Kidney (tissue), 14 donors: ENCODE data around the gene GPX2. TPM values are rescaled to one million over a fixed set of nuclear protein-coding genes. Genes with fewer than 3 reads are reported as not detected.

ENCODE experiments used
- DNase-seq, 5 donors: peaks; one replicate each; pipeline ENCODE4 v3.0.0-alpha.2; 2013 to 2020
- FAIRE-seq: peaks from 2 replicates; lab custom pipeline; 2012; peaks lifted over from hg19 to GRCh38; lab: Jason Lieb, UNC
- H3K27ac ChIP-seq, 2 donors: one replicate each; pipeline ENCODE4 v1.7.0; 2013; ENCODE audit warnings: low read depth in 2 of 2, low read length in 2 of 2, inconsistent platforms in 1 of 2
- H3K27me3 ChIP-seq: one replicate; pipeline ENCODE4 v1.7.1; 2013; ENCODE audit warnings: low read length, inconsistent platforms; ENCODE audit not compliant: control insufficient read depth, insufficient read depth
- H3K36me3 ChIP-seq, 3 donors: one replicate each; pipeline versions ENCODE4 v1.7.0 to v1.7.1; 2013; ENCODE audit warnings: low read length in 3 of 3, control low read depth in 1 of 3, inconsistent platforms in 1 of 3; ENCODE audit not compliant: insufficient read depth in 3 of 3, control insufficient read depth in 2 of 3
- H3K4me1 ChIP-seq, 3 donors: one replicate each; pipeline versions ENCODE4 v1.7.0 to v1.7.1; 2013; ENCODE audit warnings: low read length in 3 of 3, inconsistent platforms in 1 of 3, low read depth in 1 of 3; ENCODE audit not compliant: control insufficient read depth in 2 of 3, insufficient read depth in 2 of 3
- H3K4me3 ChIP-seq, 3 donors: one replicate each; pipeline versions ENCODE4 v1.7.0 to v1.8.1; 2013; ENCODE audit warnings: low read length in 3 of 3, control low read depth in 1 of 3, inconsistent platforms in 1 of 3
- H3K9ac ChIP-seq, 3 donors: one replicate each; pipeline versions ENCODE4 v1.7.0 to v1.7.1; 2013; ENCODE audit warnings: low read length in 3 of 3, control low read depth in 1 of 3, inconsistent platforms in 1 of 3
- H3K9me3 ChIP-seq, 3 donors: one replicate each; pipeline versions ENCODE4 v1.7.0 to v1.7.1; 2013; ENCODE audit warnings: low read length in 3 of 3, control low read depth in 1 of 3, inconsistent platforms in 1 of 3; ENCODE audit not compliant: control insufficient read depth in 2 of 3, insufficient read depth in 1 of 3
- intact Hi-C: fragments of 100-400 bp; cut with DNase I; formaldehyde crosslinking; loops from one replicate; pipeline ENCODE4 v1.11.1; 2022
- polyA plus RNA-seq: library from polyadenylated mRNA; stranded (reverse); fragments of 350-450 nt; fragmentation: Illumina TruSeq; extraction: RNeasy Lipid Tissue Mini Kit (QIAGEN cat#74804); gene quantifications from one replicate; pipeline ENCODE4 v1.2.3, GENCODE V29; 2014; ENCODE audit warnings: low read depth, low replicate concordance; ENCODE audit not compliant: insufficient read depth
- total RNA-seq: library from RNA; stranded (reverse); fragmentation: NEBNext Ultra II Directional; extraction: Animal tissue kit (Norgen Biotek cat#: 25700); gene quantifications from one replicate; pipeline ENCODE4 v1.2.1, GENCODE V29; 2021
- TF ChIP-seq, protein P1 (sequence below): IDR thresholded peaks from 3 replicates; pipeline ENCODE4 v1.5.1; 2012; ENCODE audit warnings: mild to moderate bottlenecking, moderate library complexity, borderline replicate concordance; ENCODE audit not compliant: insufficient read depth; ENCODE audit errors: extremely low read depth
- donor health status: control.
- donor health status: control.
- donor health status: control.
- donor health status: control.
- donor health status: control.
- donor health status: DM: yes; HTN: yes; CAD: no.
- donor health status: Normal renal cell carcinoma (clear cell type).

Gene GPX2
- total and polyA plus RNA-seq, 2 donors from 2014 or later, result 8.4 to 60.0 TPM

DNA sequence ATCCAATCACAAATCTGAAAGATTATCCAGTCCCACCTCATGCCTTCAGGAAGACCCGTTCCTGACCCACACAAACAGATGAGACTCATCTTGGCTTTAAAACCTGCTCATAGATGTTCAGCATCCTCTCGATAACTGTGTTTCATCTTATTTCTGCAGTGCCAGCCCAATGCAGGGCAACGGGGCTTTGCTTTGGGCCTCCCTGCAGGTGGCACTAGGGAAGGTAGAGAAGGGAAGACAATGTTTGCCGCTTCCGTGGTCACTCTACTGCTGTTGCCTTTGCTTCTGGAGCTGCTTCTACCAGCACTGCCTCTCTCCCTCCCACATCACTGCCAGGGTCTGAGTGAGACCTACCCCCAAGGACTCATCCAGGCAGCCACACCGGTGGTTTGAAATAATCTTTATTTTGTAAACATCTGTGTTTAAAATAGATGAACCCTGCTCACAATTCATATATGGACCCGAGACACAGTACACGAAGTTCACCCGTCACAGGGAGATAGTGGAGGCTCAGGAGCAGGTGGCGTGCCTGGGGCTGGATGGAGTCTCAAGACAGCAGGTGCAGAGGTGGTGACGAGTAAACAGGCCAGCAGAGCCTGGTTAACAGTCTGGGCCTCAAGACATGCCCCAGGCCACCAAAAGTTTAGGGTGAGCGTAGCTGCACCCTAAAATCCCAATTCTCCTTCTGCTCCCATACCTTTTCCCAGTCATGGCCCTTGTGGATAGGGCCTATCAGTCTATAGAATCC is 3.1 kb upstream of the GPX2 start:
- H3K4me3 ChIP-seq, result no peak overlapping the region
- H3K27me3 ChIP-seq, result no peaks in the 10 kb centered on the region
- TF ChIP-seq, protein P1, sequence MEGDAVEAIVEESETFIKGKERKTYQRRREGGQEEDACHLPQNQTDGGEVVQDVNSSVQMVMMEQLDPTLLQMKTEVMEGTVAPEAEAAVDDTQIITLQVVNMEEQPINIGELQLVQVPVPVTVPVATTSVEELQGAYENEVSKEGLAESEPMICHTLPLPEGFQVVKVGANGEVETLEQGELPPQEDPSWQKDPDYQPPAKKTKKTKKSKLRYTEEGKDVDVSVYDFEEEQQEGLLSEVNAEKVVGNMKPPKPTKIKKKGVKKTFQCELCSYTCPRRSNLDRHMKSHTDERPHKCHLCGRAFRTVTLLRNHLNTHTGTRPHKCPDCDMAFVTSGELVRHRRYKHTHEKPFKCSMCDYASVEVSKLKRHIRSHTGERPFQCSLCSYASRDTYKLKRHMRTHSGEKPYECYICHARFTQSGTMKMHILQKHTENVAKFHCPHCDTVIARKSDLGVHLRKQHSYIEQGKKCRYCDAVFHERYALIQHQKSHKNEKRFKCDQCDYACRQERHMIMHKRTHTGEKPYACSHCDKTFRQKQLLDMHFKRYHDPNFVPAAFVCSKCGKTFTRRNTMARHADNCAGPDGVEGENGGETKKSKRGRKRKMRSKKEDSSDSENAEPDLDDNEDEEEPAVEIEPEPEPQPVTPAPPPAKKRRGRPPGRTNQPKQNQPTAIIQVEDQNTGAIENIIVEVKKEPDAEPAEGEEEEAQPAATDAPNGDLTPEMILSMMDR, result no peak
- H3K27ac ChIP-seq, result no peak overlapping the region
- no peaks in the 10 kb centered on the region for H3K9me3 ChIP-seq
- no peak overlapping the region for H3K9ac ChIP-seq
- FAIRE-seq, result no peak
- intact Hi-C loops, result no loop called here
- peaks cover 0 to 4% (median under 1%) of the 10 kb centered on the region in 3 donors for H3K4me1 ChIP-seq
- DNase-seq, result peak in 1 of 5 donors; percentile 4
- peaks cover 0 to 5% (median 4%) of the 10 kb centered on the region in 3 donors for H3K36me3 ChIP-seq

DNA sequence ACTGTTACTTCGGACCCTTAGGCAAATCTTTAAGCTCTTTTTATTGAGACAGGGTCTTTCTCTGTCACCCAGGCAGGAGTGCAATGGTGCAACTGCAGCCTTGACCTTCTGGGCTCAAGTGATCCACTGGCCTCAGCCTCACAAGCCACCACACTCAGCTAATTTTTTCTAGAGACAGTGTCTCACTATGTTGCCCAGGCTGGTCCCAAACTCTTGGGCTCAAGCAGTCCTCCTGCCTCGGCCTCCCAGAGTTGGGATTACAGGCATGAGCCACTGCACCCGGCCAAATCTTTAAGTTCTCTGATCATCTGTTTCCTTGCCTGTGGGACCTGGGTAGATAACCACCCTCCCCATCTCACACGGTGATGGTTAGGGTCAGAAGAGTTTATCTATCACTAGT is 2.3 kb upstream of the GPX2 start:
- peak in 1 of 5 donors; percentile 12 for DNase-seq
- Histone ChIP-seq H3K9ac (no peak overlapping the region), H3K4me1 (peaks cover 0 to 8% (median 4%) of the 10 kb centered on the region in 3 donors), H3K27me3 (no peaks in the 10 kb centered on the region), H3K27ac (no peak overlapping the region), H3K4me3 (no peak overlapping the region), H3K36me3 (peaks cover 0 to 4% (median 1%) of the 10 kb centered on the region in 3 donors), H3K9me3 (no peaks in the 10 kb centered on the region)
- TF ChIP-seq, protein P1, result no peak
- intact Hi-C loops, result no loop called here
- FAIRE-seq, result no peak

DNA sequence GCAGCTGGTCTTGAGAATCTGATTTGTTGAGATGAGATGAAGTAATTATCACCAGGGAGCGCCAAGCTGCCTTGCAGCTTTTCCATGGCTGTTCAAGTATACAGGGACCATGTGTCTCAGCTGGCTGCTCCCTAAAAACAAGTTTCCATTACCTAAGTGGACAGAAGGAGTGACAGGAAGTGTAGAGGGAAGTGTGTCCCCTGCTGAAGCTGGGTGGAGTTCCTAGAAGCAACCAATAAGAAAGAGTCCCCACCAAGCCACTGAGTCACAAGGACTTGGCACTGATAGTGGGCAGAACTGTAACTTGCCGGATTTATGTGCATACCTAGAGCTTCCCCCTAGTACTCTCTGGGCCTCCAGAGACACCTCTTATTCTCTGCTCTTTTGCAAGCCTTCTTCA is 1.5 kb upstream of the GPX2 start:
- DNase-seq (peak in 1 of 5 donors; percentile 7), FAIRE-seq (no peak)
- Histone ChIP-seq H3K9me3 (no peaks in the 10 kb centered on the region), H3K36me3 (peaks cover 0 to 4% (median 0%) of the 10 kb centered on the region in 3 donors), H3K4me1 (peaks cover 0 to 14% (median 11%) of the 10 kb centered on the region in 3 donors), H3K9ac (no peak overlapping the region), H3K27ac (no peak overlapping the region), H3K4me3 (no peak overlapping the region), H3K27me3 (no peaks in the 10 kb centered on the region)
- intact Hi-C loops, result no loop called here
- TF ChIP-seq, protein P1, result no peak
